ENCODE results near the gene YAP1.

Gene YAP1

DNA sequence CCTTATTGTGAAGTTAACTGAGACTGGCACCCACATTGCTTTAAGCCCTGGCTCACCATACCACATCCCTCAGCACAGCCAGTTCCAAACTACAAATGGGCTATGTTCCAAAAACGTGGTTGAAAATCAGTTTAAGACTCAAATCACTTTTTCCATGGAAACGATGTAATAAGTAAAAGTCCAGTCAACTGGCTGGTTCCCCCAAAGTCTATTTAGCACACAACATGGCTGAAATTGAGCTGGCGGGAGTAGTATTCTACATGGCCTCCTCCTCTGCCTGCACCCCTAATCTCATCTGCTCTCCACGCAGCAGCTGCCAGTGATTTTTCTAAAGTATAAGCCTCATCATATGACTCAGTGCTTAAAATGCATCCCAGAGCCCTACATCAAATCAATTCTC is 166.1 kb downstream of the YAP1 start:
- Histone ChIP-seq H3K4me1 (peaks cover 0 to 17% (median 5%) of the 10 kb centered on the region in 4 donors), H3K27ac (no peak overlapping the region), H3K27me3 (no peaks in the 10 kb centered on the region), H3K36me3 (no peaks in the 10 kb centered on the region), H3K4me3 (no peak overlapping the region), H3K9me3 (no peaks in the 10 kb centered on the region)
- TF ChIP-seq, protein P1, sequence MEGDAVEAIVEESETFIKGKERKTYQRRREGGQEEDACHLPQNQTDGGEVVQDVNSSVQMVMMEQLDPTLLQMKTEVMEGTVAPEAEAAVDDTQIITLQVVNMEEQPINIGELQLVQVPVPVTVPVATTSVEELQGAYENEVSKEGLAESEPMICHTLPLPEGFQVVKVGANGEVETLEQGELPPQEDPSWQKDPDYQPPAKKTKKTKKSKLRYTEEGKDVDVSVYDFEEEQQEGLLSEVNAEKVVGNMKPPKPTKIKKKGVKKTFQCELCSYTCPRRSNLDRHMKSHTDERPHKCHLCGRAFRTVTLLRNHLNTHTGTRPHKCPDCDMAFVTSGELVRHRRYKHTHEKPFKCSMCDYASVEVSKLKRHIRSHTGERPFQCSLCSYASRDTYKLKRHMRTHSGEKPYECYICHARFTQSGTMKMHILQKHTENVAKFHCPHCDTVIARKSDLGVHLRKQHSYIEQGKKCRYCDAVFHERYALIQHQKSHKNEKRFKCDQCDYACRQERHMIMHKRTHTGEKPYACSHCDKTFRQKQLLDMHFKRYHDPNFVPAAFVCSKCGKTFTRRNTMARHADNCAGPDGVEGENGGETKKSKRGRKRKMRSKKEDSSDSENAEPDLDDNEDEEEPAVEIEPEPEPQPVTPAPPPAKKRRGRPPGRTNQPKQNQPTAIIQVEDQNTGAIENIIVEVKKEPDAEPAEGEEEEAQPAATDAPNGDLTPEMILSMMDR (IDR thresholded peaks at IDR 0.05) = no peak
- no peak for DNase-seq
- intact Hi-C loops (cut with DNase I; ENCODE audit: low total_unique reads) = no loop called here

DNA sequence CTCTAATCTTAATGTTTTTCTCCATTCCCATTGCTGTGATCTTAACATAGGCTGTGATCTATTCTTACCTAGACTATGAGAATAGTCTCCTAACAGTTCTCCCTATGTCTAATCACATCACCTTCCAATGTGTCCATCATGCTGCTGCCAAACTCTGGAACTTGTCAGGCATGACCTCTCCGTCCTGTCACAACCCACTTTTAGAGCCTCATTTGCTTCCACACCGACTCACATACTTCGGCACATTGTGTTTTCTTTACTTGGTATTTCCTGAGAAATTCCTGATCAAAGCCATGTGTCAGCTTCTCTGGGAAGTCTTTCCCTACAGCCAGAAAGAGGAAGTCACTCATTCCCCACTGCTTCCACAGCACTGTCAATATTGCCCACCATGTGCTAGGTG is 166.5 kb downstream of the YAP1 start:
- Histone ChIP-seq H3K27ac (no peak overlapping the region), H3K4me3 (no peak overlapping the region), H3K4me1 (peaks cover 0 to 17% (median 5%) of the 10 kb centered on the region in 4 donors), H3K9me3 (no peaks in the 10 kb centered on the region), H3K36me3 (no peaks in the 10 kb centered on the region), H3K27me3 (no peaks in the 10 kb centered on the region)
- TF ChIP-seq, protein P1 (IDR thresholded peaks at IDR 0.05) = no peak
- DNase-seq = no peak
- intact Hi-C loops (cut with DNase I; ENCODE audit: low total_unique reads) = no loop called here

DNA sequence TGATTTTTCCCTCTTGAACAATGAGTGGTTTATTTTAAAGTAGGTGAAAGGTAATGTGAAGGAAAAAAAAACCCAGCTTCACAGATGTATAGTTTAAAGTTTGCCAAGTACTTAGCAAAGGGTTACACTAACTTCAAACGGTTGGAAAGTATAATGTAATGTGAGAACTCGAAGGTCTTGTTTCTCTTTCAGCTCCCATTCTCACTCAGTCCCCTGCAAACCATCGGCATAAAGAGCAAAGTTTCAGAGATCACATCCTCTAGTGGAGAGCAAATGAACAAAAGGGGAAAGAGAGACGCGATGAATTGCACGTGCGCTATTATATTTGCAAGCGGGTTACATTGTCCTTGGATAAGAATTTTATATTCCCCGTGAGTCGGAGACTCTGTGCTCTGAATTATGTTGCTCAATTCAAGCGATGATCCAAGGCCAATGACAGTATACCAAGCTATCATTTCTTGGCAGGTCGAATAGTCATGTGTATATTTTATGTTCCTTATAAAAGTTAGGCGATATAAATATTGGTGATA is 169.5 kb downstream of the YAP1 start:
- TF ChIP-seq, protein P1 (IDR thresholded peaks at IDR 0.05) = peak in 1 of 2 experiments; percentile 9
- intact Hi-C loops (cut with DNase I; ENCODE audit: low total_unique reads) = no loop called here
- Histone ChIP-seq H3K27ac (no peak overlapping the region), H3K36me3 (no peaks in the 10 kb centered on the region), H3K4me1 (peaks cover 0 to 29% (median 13%) of the 10 kb centered on the region in 4 donors), H3K27me3 (no peaks in the 10 kb centered on the region), H3K4me3 (no peak overlapping the region), H3K9me3 (no peaks in the 10 kb centered on the region)
- DNase-seq = peak in 1 of 2 donors; percentile 38

DNA sequence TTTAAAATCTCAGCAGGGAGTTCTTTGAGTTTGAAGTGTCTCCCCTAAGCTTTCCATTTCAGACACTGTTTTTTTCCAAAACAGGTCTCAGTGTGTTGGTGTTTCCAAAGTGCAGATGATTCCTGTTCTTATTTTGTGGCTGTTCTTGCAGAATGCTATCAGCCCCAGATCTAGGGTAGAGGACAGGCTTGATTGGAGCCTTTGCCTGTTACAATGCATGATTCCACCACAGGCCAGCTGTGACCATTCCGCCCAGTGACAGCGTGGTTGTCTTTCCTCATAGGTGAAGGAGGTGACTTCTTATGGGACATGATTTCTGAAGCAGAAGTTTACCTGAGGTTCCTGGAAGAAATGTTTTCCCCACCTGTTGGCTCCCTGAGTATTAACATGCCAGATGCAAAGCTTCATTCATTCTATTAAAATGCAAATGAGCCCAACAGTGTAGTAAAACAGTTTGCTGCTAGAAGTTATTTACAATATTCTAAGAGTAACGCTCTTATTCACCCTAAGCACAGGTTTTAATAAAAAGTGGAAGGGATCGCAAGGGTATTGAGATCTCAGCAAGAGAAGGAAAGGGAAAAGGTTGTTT is 170.1 kb downstream of the YAP1 start:
- no peak for DNase-seq
- Histone ChIP-seq H3K27me3 (no peaks in the 10 kb centered on the region), H3K27ac (no peak overlapping the region), H3K9me3 (no peaks in the 10 kb centered on the region), H3K4me3 (no peak overlapping the region), H3K36me3 (no peaks in the 10 kb centered on the region), H3K4me1 (peaks cover 0 to 29% (median 13%) of the 10 kb centered on the region in 4 donors)
- TF ChIP-seq, protein P1 (IDR thresholded peaks at IDR 0.05) = no peak
- intact Hi-C loops (cut with DNase I; ENCODE audit: low total_unique reads) = no loop called here
